ENCODE data around the gene PAX4.

The PAX4 gene

DNA sequence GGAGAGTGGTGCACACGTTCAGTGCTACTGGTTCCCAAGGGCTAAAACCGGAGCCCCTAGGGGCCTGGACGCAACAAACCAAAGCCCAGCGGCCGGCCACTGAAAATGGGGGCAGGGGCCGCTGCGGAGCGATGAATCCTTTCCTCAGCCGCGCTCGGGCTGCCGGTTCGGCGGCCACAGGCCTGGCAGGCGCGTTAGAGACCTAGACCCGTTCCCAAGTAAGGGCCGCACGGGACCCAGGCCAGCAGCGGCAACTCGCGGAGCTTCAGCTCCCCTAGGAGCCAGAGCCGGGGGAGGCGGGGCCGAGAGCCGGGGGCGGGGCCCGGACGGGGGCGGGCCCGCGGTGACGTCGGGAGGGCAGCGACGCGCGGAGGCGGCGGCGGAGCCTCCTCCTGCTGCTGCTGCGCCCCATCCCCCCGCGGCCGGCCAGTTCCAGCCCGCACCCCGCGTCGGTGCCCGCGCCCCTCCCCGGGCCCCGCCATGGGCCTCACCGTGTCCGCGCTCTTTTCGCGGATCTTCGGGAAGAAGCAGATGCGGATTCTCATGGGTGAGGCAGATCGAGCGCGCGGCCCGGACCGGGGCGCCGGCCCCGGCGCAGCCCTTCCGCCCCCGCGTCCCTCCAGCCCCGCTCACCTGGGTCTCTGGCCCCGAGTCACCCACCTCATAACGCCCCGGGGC lies 29.8 kb downstream of the PAX4 start, which contains the start of gene ARF5:
Gene ARF5 (plus strand): TSS at position 393 of the 678 bp plus-strand sequence. CDS start 88 bp downstream, at position 481.
- no peak for DNase-seq (ENCODE audit: low read depth)
- TF ChIP-seq, protein P1, sequence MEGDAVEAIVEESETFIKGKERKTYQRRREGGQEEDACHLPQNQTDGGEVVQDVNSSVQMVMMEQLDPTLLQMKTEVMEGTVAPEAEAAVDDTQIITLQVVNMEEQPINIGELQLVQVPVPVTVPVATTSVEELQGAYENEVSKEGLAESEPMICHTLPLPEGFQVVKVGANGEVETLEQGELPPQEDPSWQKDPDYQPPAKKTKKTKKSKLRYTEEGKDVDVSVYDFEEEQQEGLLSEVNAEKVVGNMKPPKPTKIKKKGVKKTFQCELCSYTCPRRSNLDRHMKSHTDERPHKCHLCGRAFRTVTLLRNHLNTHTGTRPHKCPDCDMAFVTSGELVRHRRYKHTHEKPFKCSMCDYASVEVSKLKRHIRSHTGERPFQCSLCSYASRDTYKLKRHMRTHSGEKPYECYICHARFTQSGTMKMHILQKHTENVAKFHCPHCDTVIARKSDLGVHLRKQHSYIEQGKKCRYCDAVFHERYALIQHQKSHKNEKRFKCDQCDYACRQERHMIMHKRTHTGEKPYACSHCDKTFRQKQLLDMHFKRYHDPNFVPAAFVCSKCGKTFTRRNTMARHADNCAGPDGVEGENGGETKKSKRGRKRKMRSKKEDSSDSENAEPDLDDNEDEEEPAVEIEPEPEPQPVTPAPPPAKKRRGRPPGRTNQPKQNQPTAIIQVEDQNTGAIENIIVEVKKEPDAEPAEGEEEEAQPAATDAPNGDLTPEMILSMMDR (IDR thresholded peaks at IDR 0.05; ENCODE audit: control insufficient read depth, extremely low read depth, insufficient read depth): no peak
- peak within 1 kb of the TSS; percentile 96 for H3K4me3 ChIP-seq (ENCODE audit: low read depth, low read length)

DNA sequence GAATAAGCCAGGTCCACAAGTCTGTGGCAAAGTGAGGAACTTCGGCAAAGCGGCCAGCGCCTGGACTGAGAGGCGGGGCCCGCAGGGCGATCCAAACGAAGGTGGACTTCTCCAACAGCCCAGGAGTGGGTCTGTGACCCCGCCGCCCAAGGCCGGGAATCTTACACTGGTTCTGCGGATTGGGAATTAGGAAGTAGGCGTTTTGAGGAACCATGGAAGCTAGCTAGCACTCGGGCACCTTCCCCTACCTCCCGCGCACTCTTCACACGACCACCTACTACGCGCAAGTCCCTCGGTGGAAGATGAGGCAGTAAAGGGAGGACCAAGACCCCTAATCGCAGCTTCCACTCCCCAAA lies 30.3 kb downstream of the PAX4 start:
- TF ChIP-seq, protein P1 (IDR thresholded peaks at IDR 0.05; ENCODE audit: control insufficient read depth, extremely low read depth, insufficient read depth): no peak
- H3K4me3 ChIP-seq (ENCODE audit: low read depth, low read length): peak overlapping the region; percentile 96
- DNase-seq (ENCODE audit: low read depth): no peak

DNA sequence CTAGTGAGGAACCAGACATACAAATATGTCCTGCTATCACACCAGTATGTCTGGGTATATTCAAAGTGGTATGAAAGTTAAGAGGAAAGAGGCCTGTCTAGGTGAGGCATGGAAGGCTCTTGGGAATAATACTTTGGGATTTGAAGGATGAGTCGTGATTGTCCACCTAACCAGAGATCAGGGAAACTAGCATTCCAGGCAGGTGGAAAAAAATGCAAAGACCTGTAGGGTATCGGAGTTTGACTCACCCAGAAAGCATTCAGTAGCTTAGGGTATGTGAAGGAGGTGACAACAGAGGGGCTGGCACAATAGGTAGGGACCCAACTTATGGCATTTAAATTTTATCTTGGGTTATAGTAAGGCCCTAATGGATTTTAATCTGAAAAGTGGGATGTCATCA lies 31.6 kb downstream of the PAX4 start:
- TF ChIP-seq, protein P1 (IDR thresholded peaks at IDR 0.05; ENCODE audit: control insufficient read depth, extremely low read depth, insufficient read depth): no peak
- H3K4me3 ChIP-seq (ENCODE audit: low read depth, low read length): no peak overlapping the region
- no peak for DNase-seq (ENCODE audit: low read depth)

DNA sequence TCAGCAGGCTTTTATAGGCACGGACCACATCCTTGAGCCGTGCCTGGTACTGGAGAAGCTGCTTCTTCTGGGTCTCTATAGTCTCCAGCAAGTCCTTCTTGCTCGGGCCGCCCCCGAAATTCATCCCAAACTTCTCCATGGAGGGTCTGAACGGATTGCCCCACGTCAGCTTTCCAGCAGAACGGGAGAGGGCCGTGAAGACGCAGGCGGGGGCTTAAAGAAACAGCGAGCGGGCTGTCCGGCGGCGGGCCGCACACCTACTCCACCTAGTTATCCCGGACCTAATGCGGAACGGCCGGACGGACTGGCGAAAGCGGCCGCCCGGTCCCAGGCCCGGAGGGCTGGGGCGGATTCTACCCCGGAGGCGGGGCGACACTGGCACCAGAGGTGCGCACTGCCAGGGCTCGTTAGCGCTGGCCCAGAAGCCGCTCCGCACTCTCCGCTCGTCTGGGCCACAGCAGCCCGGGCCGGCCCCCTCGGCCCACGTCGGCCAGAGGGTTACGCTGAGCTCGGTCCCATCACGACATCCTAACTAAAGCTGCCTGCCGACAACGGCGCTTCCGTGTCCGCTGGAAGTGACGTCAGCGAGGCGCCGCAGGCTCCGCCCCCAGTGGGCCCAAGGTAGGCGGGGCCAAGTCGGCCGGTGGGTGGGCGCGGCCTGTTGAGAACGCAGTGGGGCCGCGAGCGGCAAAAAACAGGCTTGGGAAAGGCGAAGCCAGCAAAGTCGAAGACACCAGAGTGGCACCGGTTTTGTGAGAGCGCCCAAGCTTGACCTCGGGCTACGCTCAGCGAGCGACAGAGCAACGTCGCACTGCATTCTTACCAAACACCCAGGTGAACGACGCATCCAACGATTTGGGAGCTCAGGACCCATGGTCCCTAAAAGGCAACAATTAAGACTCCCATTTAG lies 32.6 kb downstream of the PAX4 start, which contains the start of gene GCC1:
Gene GCC1 (minus strand): TSS at position 553 of the 910 bp plus-strand sequence. CDS start 414 bp downstream, at position 139.
- peak within 1 kb of the TSS; percentile 92 for H3K4me3 ChIP-seq (ENCODE audit: low read depth, low read length)
- TF ChIP-seq, protein P1 (IDR thresholded peaks at IDR 0.05; ENCODE audit: control insufficient read depth, extremely low read depth, insufficient read depth): no peak
- DNase-seq (ENCODE audit: low read depth): peak; percentile 56

DNA sequence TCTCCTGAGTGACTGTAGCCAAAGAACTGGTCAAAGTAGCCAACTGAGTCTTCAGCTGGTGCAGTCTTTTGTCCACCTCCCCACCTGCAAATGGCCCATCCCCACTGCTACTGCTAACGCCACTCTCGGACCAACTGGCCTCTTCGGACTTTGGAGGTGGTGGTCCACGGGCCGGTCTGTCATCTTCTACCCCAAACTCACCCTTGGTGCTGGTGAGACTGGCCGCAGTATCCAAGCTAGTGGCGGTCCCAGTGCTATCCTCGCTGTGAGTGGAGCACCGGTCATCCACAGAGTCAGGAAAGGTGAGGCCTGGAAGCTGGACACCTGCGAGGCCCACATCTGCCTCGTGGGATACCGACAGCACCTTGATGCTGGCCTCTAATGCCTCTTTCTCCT lies 33.3 kb downstream of the PAX4 start:
- peak overlapping the region; percentile 92 for H3K4me3 ChIP-seq (ENCODE audit: low read depth, low read length)
- TF ChIP-seq, protein P1 (IDR thresholded peaks at IDR 0.05; ENCODE audit: control insufficient read depth, extremely low read depth, insufficient read depth): no peak
- no peak for DNase-seq (ENCODE audit: low read depth)

DNA sequence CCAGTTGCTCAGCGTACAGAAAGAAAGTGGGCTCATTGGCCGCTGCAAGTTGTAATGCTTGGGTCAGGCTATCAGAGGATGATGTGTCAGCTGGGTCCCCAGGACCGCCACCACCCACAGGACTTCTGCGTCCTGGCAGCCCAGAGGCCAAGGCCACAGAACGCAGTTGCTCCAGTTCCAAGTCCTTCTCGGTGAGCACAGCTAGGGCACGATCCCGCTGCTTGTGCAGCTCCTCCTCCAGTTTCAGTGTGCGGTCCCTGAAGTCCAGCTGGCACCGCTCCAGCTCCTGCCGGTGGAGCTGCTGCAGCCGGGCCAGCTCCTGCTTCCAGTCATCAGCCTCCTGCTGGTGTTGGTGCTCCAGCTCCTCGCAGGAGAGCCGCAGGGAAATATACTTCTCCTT lies 35.6 kb downstream of the PAX4 start:
- no peak overlapping the region for H3K4me3 ChIP-seq (ENCODE audit: low read depth, low read length)
- DNase-seq (ENCODE audit: low read depth): no peak
- TF ChIP-seq, protein P1 (IDR thresholded peaks at IDR 0.05; ENCODE audit: control insufficient read depth, extremely low read depth, insufficient read depth): no peak
